Activated T-helper 9 cell treated with anti-CD3 and anti-CD28 coated beads, Interleukin-2, amount 50 U/mL, for 16 hours (primary cell): ENCODE results near the gene MRPL37.

Experiments used
- DNase-seq: peaks from one replicate; pipeline ENCODE4 v3.0.0-alpha.2; 2020; ENCODE audit warnings: low read depth

The MRPL37 gene

DNA sequence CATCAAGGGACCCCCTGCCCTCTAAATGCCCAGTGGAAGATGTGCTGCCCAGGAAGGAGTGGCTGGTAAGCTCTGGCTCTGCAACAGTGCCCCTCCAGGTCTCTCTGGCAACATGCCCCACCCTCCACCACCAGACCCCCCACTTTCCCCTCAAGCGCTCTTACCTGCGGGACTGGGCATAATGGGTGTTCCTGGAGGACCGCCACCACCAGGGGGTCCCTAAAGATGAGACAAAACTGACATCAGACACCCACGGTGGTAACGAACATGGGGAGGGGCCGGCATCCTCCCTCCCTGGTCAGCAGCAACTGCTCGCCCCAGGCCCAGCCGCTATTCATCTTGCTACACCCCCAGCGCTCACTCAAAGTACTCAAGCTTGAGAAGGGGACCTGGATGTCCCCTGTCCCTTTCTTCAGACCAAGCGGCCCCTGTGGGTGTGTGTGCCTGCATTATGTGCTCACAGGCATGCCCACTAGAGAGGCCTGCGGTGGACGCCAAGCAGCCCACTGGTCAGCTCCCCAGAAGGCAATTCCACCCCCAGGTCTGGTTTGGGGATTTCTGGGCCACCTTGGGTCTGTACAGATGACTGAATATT lies 40.9 kb downstream of the MRPL37 start:
- no peak for DNase-seq

DNA sequence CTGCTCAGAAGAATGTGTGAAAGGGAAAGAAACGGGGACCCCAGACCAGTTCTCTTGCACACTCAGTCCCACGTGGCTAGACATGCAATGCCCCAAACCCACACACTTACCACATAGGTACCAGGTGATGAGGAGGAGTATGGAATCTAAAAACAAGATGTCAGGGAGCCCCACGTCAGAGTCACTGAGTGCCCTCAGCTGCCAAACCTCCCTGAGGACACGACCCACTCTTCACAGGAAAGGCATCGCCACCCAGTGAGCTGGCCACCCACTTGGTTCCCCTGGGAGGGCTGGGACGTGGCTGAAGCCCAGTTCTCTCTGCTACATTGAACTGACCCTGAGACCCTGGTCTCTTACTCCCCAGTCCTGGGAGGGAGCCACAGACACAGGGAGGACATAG lies 41.4 kb downstream of the MRPL37 start:
- DNase-seq, result no peak

DNA sequence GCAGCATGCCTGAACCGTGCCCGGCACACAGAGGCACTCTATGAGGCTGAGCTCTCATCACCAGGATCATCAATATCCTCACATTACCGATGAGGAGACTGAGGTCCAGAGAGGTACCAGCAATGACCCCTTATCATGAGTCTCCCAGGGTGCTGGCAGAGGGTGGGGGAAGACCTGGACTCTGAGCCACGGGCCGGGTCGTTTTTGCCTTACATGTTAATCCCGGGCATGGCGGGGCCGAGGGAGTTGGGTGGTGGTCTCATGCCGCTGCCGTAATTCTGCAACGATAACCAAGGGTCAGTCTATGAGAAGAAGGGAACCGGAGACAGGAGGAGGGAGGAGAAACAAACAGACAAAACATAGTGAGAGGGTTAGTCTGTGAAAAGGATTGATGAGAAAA lies 43.1 kb downstream of the MRPL37 start:
- DNase-seq, result no peak

DNA sequence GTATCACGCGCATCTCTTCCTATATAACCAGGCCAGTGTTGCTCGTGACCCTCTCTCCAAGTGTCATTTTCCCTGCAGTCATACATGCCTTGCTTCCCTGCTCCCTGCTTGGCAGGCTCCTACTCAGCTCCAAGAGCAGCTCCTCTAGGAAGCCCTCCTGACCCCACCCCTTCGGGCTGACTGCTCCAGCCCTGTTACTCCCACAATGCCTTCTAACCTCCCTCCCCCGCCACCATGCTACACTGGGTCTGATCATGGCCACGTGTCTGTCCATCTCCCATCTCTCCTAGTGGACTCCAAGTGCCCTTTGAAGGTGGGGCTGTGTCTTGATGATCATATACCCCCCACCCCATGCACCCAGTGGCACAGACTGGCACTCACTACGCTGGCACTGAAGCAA lies 44.7 kb downstream of the MRPL37 start:
- DNase-seq, result no peak

DNA sequence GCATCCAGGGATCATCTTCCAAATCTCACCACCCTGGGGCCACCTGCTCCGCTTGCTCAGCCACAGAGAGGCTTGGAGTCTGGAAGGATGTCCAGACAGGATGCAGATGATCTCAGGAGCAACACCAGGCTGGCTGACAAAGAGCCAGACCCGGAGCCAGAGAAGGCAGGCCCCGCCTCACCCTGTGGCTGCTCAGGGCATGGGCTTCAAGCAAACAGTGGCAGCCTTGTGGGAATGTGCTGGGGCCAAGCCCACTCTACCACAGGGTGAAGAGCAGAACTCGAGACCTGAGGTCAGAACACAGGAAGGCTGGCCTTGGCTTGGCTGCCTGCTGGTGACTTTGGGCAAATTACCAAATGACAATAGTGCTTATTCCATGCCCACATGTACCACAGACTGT lies 45.5 kb downstream of the MRPL37 start:
- DNase-seq, result no peak

DNA sequence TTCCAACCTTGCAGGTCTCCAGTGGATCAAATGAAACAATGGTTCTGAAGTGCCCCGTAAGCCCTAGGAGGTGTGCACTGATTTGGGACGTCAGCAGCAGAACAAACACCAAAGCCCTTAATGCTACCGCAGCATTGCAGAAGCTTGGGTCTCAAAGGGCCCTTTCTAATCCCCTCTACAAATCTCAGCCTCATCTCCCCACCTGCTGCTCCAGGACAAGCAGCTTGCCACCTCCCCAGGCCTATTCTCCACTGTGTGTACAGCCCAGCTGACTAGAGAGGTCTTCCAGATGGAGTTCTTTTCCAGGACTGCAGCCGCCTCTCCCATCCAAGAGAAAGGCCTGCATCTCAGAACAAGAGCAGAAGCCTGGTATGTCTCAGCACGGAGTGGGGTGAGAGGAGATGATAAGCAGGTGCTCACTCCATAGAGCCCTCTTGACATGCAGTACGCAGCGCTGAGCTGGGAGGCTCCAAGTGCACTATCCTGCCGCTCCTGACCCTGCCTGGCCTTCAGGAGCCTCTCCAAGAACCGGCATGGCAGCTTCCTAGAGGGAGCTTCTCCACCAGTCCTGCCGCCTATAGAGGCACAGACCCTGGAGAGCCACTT lies 46.3 kb downstream of the MRPL37 start:
- DNase-seq, result no peak

DNA sequence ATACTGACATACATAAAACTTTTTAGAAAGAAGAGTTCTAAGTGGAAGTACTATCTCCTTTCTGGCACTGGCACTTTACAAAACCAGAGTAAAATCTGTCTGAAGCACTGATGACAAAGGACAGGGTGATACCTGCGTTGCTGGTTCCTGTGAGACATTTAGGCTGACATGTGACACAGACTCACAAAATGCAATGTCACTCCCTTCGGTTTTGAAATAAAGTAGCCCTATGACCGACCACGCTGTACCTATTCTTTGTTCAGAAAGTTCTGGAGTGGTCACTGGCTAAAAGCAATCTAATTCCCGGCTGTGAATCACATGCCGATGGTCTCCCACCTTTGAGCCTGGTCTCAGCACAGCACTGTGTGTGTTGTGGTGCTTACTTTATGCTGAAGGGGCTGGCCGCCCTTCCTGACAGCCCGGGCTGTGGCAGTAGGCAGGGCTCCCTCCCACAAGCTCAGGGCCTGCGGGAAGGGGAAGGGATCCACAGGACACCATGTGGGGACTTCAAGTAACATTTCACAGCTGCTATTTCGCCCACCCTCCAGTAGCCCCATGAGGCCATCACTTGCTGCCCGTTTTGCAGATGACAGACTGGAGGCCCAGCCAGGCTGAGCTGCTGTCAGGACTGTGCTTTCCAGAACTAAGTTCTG lies 48.0 kb downstream of the MRPL37 start:
- DNase-seq, result no peak

DNA sequence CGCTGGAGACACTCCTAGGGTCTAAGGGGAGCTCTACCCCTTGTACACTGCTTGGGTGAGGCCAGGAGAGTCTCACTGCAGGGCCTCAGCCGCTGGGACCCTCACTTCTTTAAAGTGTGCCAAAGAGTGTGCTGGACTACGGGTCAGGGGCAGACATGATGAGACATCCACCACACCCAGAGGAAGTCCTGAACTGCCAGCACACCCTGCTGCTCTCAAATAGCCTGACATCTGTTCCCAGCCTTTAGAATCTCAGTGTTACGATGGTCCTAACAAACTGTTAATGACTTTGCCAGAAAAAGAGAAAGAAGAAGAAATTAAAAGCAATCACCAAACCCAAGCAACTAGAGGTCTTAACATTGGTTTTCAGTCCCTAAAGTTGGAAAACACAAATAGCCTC lies 49.0 kb downstream of the MRPL37 start:
- no peak for DNase-seq

DNA sequence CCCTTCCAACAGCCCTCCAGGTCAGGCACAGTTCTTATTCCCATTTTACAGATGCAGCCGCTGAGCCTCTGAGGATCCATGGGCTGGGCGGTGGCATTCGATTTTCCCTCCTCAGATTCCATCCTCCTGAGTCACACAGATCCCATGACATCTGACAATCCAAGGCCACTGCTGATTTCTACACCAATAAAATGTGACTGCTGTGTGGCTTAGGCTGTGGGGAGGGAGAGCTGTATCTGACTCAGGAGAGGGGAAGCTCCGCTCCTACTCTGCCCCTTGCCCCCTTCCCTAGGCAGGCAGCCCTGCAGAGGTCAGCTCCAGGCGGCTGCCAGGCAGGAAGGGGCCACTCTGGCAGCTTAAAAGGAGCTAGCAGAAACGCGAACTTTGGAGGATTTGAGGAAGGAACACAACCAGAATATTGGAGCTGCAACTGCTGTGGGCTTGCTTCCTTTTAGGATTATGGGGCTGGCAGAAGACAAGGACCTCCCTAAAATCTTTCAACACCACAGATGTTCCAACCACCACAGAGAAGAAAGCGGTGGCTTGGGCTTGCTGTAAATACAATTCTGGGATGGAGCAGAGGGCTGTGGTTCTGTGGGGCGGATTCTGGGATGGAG lies 50.0 kb downstream of the MRPL37 start:
- no peak for DNase-seq

DNA sequence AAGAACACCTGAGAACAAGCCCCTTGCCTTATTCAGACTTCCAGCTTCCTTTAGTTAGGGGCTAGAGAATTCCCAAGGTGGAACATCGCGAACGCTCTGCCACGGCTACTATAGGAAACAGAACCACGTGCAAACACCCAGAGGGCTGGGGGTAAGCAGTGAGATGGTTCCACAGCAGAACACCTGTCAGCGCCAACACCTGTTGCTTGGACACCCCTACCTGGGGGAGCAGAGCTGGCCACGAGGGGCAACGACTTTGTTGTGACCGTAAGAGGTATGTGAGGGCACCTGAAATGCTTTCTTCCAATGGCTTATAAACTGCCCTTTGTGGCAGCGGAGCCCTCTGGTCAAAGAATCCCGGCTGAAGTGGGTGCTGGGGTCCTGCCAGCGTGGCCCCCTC lies 50.7 kb downstream of the MRPL37 start:
- no peak for DNase-seq

DNA sequence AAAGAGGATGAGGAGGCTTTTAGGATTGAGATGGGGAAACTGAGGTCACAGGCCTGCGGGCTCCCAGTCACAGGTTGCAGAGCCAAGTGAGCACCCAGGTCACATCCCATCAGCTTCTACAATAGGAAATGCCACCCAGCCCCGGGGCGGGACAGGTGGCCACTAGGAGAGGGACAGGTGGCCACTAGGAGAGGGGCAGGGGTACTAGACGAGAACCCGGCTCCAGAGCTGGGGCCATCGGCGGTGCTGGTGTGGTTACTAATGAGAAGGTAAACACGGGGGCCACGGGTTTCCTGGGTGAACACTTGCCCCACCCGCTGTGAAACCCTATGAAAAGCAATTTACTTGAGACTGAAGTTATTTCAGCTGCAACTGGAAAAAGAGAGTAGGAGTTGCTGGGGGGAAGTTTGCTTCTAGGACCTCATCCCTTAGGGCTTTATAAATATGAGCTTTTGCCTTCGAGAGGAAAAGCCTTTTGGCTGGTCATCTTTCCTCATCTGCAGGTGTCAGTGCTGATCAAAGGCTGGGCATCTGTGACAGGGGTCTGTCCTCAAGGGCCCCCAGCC lies 52.5 kb downstream of the MRPL37 start:
- DNase-seq, result no peak

DNA sequence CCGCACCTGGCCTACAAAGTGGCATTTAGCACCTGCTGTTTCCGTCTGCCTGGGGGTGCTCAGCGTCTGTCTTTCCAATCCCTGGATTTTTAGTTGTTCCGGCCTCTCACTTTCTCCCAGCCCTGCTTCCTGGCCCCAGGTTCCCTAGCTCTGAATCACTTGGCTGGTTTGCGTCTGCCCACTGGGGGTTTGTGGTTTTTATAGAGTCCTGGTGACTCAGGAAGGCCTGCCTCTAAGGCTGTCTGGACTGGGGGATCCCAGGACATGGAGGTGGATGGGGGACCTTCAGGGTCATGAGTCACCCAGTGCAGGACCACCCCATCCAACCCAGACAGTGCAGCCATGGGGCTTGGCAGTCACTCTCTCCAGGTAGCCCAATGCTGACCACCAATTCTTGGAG lies 53.5 kb downstream of the MRPL37 start:
- no peak for DNase-seq

DNA sequence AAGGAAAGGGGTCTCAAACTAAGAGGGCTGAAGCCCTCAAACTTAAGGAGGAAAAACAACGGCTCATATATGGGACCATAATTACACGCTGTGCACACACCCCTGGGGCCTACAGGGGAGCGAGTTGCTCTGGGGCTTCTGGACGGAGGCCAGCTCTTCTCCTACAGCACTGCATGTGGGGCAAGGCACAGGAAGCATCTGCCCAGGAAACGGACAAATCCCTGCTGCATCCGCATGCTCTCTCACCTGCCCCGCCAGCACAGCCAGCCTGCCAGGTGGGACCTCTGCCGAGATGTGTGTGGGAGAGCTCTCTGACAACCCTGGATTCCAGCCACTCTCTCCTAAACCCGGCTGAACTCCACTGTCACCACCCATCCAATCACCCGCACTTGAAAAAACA lies 54.1 kb downstream of the MRPL37 start:
- DNase-seq, result no peak

DNA sequence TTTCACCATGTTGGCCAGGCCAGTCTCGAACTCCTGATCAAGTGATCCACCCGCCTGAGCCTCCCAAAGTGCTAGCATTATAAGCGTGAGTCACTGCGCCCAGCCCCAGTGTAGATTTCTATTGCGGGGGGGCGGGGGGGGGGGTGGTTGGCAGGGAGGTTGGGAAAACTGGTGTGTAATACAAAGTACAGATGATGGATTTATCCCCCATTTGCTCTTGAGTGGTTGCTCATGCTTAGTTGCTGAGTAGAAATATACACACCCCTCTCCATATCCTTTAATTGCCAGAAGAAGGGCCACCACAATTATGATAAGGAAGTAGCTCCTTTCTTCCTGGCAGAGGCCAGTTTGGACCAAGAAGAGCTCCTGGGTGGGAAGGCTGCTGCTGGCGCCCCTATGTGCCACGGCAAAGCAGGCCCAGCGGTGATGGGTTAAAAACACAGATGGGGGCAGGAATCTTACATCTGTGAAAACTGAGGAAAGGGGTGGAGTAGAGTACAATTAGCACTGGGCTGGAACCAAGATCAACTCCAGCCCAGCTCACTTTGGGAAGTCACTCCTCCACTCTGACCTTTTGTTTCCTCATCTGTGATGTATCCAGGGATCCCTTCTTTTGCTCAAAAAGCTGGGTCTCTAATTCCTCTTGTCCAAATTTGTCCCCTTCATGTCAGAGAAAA lies 55.2 kb downstream of the MRPL37 start:
- DNase-seq, result no peak

DNA sequence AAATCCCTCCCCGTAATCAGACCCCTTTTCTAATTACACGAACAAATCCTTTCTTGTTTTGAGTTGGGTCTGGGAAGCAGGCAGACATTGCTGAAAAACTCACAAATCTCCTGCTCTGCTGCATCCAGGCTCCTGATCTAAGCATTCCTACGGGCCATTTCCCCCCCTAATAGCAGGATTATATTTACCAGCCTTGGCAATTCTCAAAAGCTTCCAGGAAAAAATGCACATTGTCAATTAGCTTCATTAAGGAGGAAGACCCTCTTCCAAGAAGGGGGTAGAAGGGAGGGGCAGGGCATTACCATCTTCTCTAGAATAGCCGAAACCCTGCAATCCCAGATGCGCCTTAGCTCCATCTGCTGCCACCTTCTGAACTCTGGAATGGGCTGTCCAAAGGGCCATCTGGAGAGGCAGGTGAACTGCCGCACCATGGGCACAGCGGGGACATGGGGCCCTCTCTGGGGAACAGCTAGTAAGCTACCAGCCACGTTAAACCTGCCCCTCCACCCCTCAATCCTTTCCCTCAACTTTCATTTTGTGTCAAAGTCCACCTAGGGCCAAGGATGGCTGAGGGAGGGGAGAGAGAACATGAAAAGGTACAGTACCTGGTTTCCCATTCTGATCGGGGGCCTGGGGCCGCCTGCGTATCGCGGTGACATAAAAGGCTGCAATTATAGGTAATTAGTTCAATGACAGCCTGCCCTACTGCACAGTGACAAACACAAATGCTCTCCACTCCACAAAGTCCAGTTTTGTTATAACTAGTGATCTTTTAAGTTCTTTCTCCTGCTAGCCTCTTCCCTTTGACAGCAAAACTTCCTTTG lies 56.8 kb downstream of the MRPL37 start:
- no peak for DNase-seq

DNA sequence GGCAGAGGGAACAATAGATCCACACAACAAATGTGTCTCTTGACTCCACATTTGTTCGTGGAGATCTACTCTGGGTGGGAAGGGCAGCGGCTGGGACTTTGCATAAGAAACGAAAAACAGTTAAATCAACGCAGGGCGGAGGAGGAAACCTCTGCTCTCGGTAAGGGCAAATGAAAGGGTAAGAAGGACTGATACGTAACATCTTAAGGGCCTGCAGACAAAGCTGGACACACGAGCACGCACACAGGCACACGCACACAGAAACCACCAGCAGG lies 57.3 kb downstream of the MRPL37 start:
- no peak for DNase-seq

DNA sequence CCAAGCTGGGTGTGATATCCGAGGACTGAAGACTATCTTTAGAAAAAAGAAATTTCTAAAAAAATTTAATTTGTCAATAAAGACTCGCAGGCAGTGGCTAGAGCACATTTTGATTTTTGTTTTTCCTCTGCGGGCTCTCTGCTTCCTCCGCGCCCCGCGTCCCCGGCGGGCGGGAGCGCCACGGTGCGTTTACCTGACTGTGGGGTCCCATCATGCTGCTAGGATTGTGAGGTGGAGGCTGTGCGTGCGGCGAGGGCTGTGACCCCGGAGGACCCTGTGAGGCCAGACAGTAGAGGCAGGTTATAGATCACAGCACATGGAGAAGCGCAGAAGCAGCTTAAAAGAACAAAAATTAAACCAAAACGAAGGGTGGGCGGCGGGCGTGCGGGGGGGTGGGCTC lies 57.9 kb downstream of the MRPL37 start:
- no peak for DNase-seq

DNA sequence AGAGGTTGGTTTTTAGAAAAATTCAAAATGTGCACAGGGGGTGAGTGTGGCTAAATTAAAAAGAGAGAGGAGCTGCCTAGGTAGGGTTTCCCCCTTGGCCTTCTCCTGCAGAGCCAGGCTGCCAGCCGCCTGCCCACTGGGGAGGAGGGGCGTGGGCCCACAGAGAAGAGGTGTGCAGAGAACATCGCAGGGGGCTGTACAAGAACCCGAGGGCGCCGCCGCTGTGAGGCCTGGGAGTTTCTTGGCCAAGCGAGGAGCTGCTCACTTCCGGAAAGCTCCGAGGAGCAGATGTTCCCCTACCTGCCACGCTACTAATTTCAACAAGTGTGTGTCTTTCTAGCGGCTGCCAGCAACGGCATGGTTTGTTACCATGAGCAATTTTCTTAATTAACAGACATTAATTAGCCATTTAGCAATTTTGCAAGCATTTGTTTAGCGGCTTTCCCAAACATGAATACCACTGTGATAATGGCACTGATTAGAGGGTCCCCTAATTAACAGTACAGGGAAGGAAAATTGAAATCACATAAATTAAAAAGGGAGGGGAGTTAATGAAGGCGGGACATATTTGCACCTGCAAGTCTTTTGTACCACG lies 59.7 kb downstream of the MRPL37 start:
- DNase-seq, result no peak

DNA sequence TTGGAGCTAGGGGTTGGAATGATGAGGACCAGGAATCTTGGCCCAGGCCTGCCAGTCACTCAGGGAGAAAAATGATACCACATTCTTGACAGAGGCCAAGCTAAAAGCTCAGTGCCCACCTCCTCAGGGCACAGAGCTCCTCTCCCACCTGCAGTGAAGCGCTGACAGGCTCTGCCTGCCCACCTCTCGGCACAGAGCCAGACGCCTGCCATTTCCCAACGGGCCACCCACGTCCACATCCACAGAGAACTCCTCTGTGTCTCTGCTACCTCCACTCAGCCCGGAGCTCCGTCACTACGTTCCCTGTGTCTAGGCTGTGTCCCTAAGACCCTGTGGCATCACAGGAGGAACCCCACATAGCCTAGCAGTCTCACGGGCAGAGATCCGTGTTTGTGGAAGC lies 60.8 kb downstream of the MRPL37 start:
- no peak for DNase-seq

DNA sequence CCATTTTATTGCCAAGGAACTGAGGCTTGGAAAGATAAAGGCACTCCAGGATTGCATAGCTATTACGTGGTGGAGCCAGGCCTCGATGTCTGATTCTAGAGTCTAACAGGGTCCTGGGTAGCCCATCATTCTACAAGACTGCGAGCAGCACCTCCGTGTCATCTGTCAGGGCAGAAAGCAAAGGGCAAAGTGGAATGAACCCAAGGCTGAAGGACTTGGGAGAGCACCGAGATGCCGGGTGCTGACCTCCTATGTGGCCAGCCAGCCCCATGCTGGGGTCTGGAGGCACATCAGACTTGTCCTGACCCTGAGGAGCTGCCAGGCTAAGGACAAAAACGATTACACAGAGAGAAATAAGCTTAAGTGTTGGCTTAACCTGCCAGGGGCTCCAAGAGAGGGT lies 62.3 kb downstream of the MRPL37 start:
- no peak for DNase-seq

DNA sequence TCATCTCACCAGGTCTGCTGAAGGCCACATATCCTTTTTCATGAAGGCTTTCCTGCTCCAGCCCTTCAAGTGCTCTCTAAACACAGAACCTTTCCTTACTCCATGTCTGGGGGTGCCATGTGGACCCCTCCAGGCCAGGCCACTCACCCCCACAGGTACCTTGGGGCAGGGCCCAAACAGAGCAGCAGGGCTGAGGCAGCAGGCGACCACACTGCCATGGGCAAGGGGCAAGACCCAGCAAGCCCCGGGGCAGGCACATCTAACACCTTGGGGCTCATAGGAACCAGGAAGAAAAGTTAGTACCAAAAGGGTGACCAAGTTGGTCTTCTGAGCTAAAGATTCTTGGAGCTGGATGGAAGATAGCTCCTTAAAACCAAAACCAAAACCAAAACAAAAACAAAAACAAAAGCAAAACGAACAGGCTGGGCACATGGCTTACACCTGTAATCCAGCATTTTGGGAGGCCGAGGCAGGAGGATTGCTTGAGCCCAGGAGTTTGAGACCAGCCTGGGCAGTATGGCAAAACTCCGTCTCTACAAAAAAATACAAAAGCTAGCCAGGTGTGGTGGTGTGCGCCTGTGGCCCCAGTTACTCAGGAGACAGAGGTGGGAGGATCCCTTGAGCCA lies 63.7 kb downstream of the MRPL37 start:
- no peak for DNase-seq
